Endothelial cell (in vitro differentiated cells): Measurements from ENCODE around the gene ACYP1. TPM values are rescaled to one million over a fixed set of nuclear protein-coding genes. Genes with fewer than 3 reads are reported as not detected.

Experiments used
- DNase-seq: peaks from one replicate; pipeline ENCODE4 v3.0.0; 2021; ENCODE audit warnings: low spot score
- H3K27ac Mint-ChIP-seq: one replicate; pipeline ENCODE4 v1.8.0; 2021; ENCODE audit warnings: mixed read lengths, inconsistent platforms; ENCODE audit not compliant: unreplicated experiment
- H3K27me3 Mint-ChIP-seq: one replicate; pipeline ENCODE4 v1.8.0; 2021; ENCODE audit warnings: mild to moderate bottlenecking, moderate library complexity, mixed read lengths, inconsistent platforms; ENCODE audit not compliant: unreplicated experiment
- H3K36me3 Mint-ChIP-seq: one replicate; pipeline ENCODE4 v1.8.0; 2021; ENCODE audit warnings: mild to moderate bottlenecking, low read depth, mixed read lengths, inconsistent platforms; ENCODE audit not compliant: unreplicated experiment
- H3K4me1 Mint-ChIP-seq: one replicate; pipeline ENCODE4 v1.8.0; 2021; ENCODE audit warnings: mild to moderate bottlenecking, mixed read lengths, inconsistent platforms; ENCODE audit not compliant: unreplicated experiment
- H3K4me3 Mint-ChIP-seq: one replicate; pipeline ENCODE4 v1.8.0; 2021; ENCODE audit warnings: mild to moderate bottlenecking, mixed read lengths, inconsistent platforms; ENCODE audit not compliant: unreplicated experiment
- H3K9me3 Mint-ChIP-seq: one replicate; pipeline ENCODE4 v1.8.0; 2021; ENCODE audit warnings: mixed read lengths, inconsistent platforms; ENCODE audit not compliant: unreplicated experiment
- total RNA-seq: library from RNA; stranded (reverse); fragmentation: NEBNext Ultra II Directional; extraction: Animal tissue kit (Norgen Biotek cat#: 25700); gene quantifications from one replicate; pipeline ENCODE4 v1.2.1, GENCODE V29; 2021; ENCODE audit not compliant: unreplicated experiment
- TF ChIP-seq, protein P1 (sequence below): fragments of 200-600 bp; sonication (generic); IDR thresholded peaks from one replicate; pipeline ENCODE4 v1.5.0; 2021; ENCODE audit warnings: antibody characterized with exemption; ENCODE audit not compliant: unreplicated experiment

ACYP1 gene
- total RNA-seq, 1 donor from 2014 or later: 5.8 TPM

- H3K27me3 Mint-ChIP-seq: peaks cover 2% of the 10 kb centered on the region
- no peaks in the 10 kb centered on the region for H3K9me3 Mint-ChIP-seq
- no peaks in the 10 kb centered on the region for H3K4me1 Mint-ChIP-seq
- H3K36me3 Mint-ChIP-seq: peaks cover 34% of the 10 kb centered on the region
- TF ChIP-seq, protein P1, sequence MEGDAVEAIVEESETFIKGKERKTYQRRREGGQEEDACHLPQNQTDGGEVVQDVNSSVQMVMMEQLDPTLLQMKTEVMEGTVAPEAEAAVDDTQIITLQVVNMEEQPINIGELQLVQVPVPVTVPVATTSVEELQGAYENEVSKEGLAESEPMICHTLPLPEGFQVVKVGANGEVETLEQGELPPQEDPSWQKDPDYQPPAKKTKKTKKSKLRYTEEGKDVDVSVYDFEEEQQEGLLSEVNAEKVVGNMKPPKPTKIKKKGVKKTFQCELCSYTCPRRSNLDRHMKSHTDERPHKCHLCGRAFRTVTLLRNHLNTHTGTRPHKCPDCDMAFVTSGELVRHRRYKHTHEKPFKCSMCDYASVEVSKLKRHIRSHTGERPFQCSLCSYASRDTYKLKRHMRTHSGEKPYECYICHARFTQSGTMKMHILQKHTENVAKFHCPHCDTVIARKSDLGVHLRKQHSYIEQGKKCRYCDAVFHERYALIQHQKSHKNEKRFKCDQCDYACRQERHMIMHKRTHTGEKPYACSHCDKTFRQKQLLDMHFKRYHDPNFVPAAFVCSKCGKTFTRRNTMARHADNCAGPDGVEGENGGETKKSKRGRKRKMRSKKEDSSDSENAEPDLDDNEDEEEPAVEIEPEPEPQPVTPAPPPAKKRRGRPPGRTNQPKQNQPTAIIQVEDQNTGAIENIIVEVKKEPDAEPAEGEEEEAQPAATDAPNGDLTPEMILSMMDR: no peak
- no peak for DNase-seq
- H3K27ac Mint-ChIP-seq: no peak overlapping the region
- H3K4me3 Mint-ChIP-seq: peak overlapping the region; percentile 17
Observed at GRCh38 chr14:75098212-75098611, 34.4 kb upstream of the ACYP1 start.

DNA sequence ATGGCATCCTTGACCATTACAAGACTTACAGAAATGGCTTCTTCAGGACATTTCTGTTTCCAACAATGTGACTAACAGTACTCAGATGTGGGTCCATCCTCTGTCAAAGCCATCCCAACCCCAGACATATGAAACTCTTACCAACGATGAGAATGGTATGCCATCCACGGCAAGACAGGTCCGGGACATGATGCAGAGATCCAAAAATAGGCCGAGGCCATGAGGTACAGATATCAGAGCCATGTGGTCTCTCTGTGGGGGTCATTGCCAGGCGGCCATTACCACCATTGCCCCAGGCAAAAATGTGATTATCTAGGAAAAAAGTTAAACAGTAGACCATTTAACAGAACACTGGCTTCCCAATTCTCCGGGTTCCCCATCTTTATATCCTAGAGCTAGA lies 33.1 kb upstream of the ACYP1 start:
- Mint-ChIP-seq H3K9me3 (no peaks in the 10 kb centered on the region), H3K36me3 (peaks cover 30% of the 10 kb centered on the region), H3K4me1 (no peaks in the 10 kb centered on the region)

GRCh38 chr14:75095690-75096089 lies 31.9 kb upstream of the ACYP1 start:
- TF ChIP-seq, protein P1: no peak
- no peak for DNase-seq
- H3K27me3 Mint-ChIP-seq: peaks cover 2% of the 10 kb centered on the region
- H3K4me1 Mint-ChIP-seq: no peaks in the 10 kb centered on the region
- H3K36me3 Mint-ChIP-seq: peaks cover 36% of the 10 kb centered on the region
- H3K9me3 Mint-ChIP-seq: no peaks in the 10 kb centered on the region
- H3K4me3 Mint-ChIP-seq: no peak overlapping the region
- no peak overlapping the region for H3K27ac Mint-ChIP-seq

More for the DNA sequence above, 33.1 kb upstream of the ACYP1 start:
- DNase-seq: no peak
- TF ChIP-seq, protein P1: no peak
- no peak overlapping the region for H3K27ac Mint-ChIP-seq
- H3K27me3 Mint-ChIP-seq: peaks cover 2% of the 10 kb centered on the region
- H3K4me3 Mint-ChIP-seq: no peak overlapping the region

DNA sequence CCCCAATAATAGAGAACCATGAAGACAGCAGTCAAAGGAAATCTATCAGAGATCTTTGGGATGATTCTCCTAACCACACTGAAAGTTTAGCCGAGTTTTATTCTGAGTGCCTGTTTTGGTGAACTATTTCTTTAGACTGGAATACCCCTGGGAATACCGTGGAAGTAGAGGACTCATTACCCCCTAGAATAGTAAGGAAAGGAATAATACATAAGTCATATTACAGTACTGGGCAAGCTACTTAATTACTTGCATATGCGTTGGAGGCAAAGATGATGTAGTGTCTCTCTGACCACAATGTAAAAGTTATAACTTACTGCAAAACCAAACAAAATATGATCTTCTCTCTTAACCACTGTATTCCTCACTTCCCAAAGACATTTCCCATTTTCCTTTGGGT lies 31.1 kb upstream of the ACYP1 start:
- Mint-ChIP-seq H3K9me3 (no peaks in the 10 kb centered on the region), H3K4me1 (no peaks in the 10 kb centered on the region), H3K36me3 (peaks cover 36% of the 10 kb centered on the region), H3K27ac (no peak overlapping the region), H3K27me3 (peaks cover 2% of the 10 kb centered on the region), H3K4me3 (no peak overlapping the region)
- TF ChIP-seq, protein P1: no peak
- DNase-seq: no peak

DNA sequence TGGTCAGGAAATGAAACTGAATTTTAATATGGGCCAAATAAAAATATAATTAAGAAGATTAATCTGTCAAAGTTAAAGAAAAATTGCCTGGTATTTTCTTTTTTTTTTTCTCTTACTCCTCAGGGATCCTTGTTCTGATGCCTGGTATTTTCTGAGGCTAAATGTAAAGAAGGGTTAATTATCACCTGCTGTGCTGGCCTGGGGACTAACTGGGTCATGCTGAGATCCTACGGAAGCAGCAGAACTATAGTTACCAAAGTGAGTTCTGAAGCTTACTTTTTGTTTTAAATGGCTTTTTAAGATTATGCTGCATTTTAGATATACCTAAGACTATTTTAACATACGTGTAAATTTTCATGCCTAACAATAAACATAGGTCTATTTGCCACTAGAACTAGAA lies 28.9 kb upstream of the ACYP1 start:
- Mint-ChIP-seq H3K36me3 (peaks cover 22% of the 10 kb centered on the region), H3K4me3 (no peak overlapping the region)
- DNase-seq: no peak

More for the DNA sequence above, 28.9 kb upstream of the ACYP1 start:
- H3K4me1 Mint-ChIP-seq: no peaks in the 10 kb centered on the region
- no peaks in the 10 kb centered on the region for H3K9me3 Mint-ChIP-seq
- peaks cover 2% of the 10 kb centered on the region for H3K27me3 Mint-ChIP-seq
- TF ChIP-seq, protein P1: no peak
- H3K27ac Mint-ChIP-seq: no peak overlapping the region
